Frontal cortex (tissue), 4 donors: ENCODE measurements around the gene SMARCA1. TPM values are rescaled to one million over a fixed set of nuclear protein-coding genes. Genes with fewer than 3 reads are reported as not detected.
"Not testable (repeated sequence)": the region's sequence is repeated elsewhere in the genome, so short reads cannot be mapped to it uniquely, and the experiment has no call there.

Experiments
- DNase-seq, 2 donors: peaks; one replicate each; pipeline ENCODE4 v3.0.0; 2012; ENCODE audit warnings: low spot score in 2 of 2
- FAIRE-seq: peaks from 2 replicates; lab custom pipeline; 2012; peaks lifted over from hg19 to GRCh38; lab: Jason Lieb, UNC
- total RNA-seq: library from RNA; depleted of rRNA; stranded (reverse); fragments of >200 nt; gene quantifications from one replicate; pipeline ENCODE4 v1.2.3, GENCODE V29; 2014
- donor health status: control.
- donor health status: control.
- donor health status: control.

The SMARCA1 gene
- 75.0 TPM for total RNA-seq

GRCh38 chrX:129523079-129523911 is at the start of gene SMARCA1:
Gene SMARCA1, minus strand, starts transcription at chrX:129523490. Its CDS starts 120 bp downstream, at chrX:129523370.
- DNase-seq (peak; percentile 52 to 66), FAIRE-seq (no peak)

GRCh38 chrX:129572422-129572821 is 49.1 kb upstream of the SMARCA1 start:
- no peak for DNase-seq
- no peak for FAIRE-seq

GRCh38 chrX:129568349-129568748 is 45.1 kb upstream of the SMARCA1 start:
- DNase-seq (no peak), FAIRE-seq (no peak)

GRCh38 chrX:129566073-129566472 is 42.8 kb upstream of the SMARCA1 start:
- DNase-seq (no peak), FAIRE-seq (no peak)

- DNase-seq (no peak), FAIRE-seq (no peak)
These were observed 41.9 kb upstream of the SMARCA1 start for GRCh38 chrX:129565046-129565650.

- not testable (repeated sequence) for DNase-seq, FAIRE-seq
These were observed 41.1 kb upstream of the SMARCA1 start for GRCh38 chrX:129564345-129564744.

GRCh38 chrX:129561453-129561852 is 38.2 kb upstream of the SMARCA1 start:
- DNase-seq (no peak), FAIRE-seq (no peak)

GRCh38 chrX:129559783-129560182 is 36.5 kb upstream of the SMARCA1 start:
- no peak for FAIRE-seq
- no peak for DNase-seq

GRCh38 chrX:129557844-129558480 is 34.7 kb upstream of the SMARCA1 start:
- FAIRE-seq = no peak
- DNase-seq = no peak

- DNase-seq (no peak), FAIRE-seq (no peak)
These were observed 33.6 kb upstream of the SMARCA1 start for GRCh38 chrX:129556806-129557315.

GRCh38 chrX:129554816-129555215 is 31.5 kb upstream of the SMARCA1 start:
- not testable (repeated sequence) for DNase-seq, FAIRE-seq

- DNase-seq (no peak), FAIRE-seq (no peak)
These were observed 30.5 kb upstream of the SMARCA1 start for GRCh38 chrX:129553619-129554288.

- no peak for DNase-seq
- no peak for FAIRE-seq
These were observed 25.8 kb upstream of the SMARCA1 start for GRCh38 chrX:129549124-129549523.

- no peak for FAIRE-seq
- DNase-seq = no peak
These were observed 22.1 kb upstream of the SMARCA1 start for GRCh38 chrX:129545408-129545807.

- no peak for FAIRE-seq
These were observed 21.5 kb upstream of the SMARCA1 start for GRCh38 chrX:129544780-129545179.

GRCh38 chrX:129540722-129541184 is 17.5 kb upstream of the SMARCA1 start:
- DNase-seq = peak; percentile 11 to 28
- FAIRE-seq = no peak

More at GRCh38 chrX:129544780-129545179, 21.5 kb upstream of the SMARCA1 start:
- DNase-seq = no peak

- DNase-seq = peak; percentile 64 to 66
- FAIRE-seq = no peak
These were observed 16.9 kb upstream of the SMARCA1 start, which contains the start of gene OCRL for GRCh38 chrX:129540068-129540653. Gene OCRL, plus strand, starts transcription at chrX:129540259. Its CDS starts 181 bp downstream, at chrX:129540440.

- no peak for FAIRE-seq
- no peak for DNase-seq
These were observed 11.7 kb upstream of the SMARCA1 start for GRCh38 chrX:129534816-129535578.

- no peak for DNase-seq
- no peak for FAIRE-seq
These were observed 7.8 kb upstream of the SMARCA1 start for GRCh38 chrX:129531132-129531531.
